ENCODE measurements around the gene DIP2C. TPM values are rescaled to one million over a fixed set of nuclear protein-coding genes. Genes with fewer than 3 reads are reported as not detected.
"Not testable (repeated sequence)": the region's sequence is repeated elsewhere in the genome, so short reads cannot be mapped to it uniquely, and the experiment has no call there.

Gene DIP2C
- total RNA-seq, 1 donor from 2014 or later, result 5.1 TPM

- no peak for DNase-seq (ENCODE audit: low read depth, low spot score)
Observed at GRCh38 chr10:452512-453426, 236.7 kb downstream of the DIP2C start.

DNA sequence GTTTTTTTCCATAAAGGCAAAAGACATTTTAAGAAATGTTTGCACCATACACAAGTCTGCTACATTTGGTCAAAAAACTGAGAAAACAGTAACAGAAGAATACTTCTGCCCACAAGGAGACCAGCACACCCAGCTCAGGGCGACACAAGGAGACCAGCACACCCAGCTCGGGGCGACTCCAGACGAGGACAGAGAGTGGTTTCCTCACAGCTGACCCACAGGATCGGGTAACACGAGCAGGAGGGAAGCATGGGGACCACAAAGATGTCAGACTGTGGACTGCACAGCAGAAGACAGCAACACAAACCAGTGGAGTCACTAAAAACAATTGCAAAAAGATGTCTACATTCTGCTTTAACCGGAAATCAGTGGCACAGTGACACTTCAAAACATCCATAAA, 237.6 kb downstream of the DIP2C start:
- no peak for DNase-seq (ENCODE audit: low read depth, low spot score)

- DNase-seq (ENCODE audit: low read depth, low spot score), result no peak
Observed at GRCh38 chr10:451021-451471, 238.4 kb downstream of the DIP2C start.

DNA sequence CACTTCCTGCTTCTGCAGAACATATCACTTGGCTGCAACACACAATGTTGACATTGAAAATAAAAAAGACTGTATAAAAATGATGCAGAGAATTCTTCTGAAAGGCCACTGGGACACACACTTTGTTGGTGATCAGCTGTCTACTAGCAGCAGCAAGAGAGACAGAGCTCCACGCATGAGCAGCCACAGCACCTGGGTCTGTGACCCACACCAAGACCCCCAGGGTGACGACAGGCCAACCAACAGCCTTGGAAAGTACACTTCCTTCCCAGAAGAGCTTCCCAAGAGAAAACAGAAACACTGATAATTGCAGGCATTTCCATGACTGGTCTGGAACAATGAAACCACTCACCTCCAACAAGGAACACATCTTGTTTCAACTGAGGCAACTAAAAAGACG, 239.0 kb downstream of the DIP2C start:
- no peak for DNase-seq (ENCODE audit: low read depth, low spot score)

DNA sequence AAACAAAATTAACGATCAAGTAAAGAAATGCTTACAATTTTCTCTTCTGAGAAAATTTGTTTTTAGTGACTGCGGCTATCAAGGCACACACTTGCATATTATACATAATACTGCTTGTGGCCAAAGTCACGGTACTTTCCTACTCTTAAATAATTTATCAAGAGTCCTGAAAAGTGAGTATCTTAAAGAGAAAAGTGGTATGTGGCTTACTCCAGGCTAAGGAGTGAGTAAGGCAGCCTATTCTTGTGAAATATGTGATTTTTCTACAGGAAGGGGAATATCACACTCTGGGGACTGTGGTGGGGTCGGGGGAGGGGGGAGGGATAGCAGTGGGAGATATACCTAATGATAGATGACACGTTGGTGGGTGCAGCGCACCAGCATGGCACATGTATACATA, 240.1 kb downstream of the DIP2C start:
- DNase-seq (ENCODE audit: low read depth, low spot score), result not testable (repeated sequence)

DNA sequence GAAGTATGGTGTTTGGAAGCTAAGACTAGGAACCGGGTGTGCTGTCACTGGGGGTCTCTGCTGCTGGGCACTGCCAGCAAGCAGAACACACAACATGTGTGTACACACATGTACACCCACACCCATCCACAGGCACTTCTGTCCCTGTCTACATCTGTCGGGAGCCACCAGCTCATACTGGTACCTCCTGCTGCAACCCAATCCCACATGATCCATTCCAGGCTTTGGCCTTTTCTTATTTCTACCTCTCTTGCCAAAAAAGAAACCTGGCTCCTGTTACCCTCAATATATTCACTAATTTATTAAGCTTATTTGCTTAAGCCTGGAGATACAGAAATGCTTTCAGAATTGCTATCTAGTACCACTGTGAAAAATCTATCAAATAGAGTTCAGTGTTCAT, 246.0 kb downstream of the DIP2C start:
- no peak for DNase-seq (ENCODE audit: low read depth, low spot score)

DNA sequence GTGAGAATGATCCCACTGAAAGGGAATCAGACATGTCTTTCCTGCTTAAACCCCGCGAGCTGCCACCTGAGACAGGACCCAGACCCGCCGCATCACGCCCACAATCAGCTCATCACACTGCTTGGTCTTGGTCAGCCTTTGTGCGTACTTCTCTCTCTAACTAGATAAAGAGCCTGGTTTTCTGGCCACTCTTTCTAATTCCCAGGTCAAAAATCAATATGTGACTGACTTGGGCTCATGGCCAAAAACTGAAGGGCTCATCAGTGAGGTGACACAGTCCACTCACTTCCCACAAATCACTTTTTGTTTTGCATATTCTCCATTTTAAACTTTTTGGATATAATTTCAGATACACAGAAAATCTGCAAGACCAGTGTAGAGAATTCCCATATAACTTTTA, 247.3 kb downstream of the DIP2C start:
- no peak for DNase-seq (ENCODE audit: low read depth, low spot score)

DNA sequence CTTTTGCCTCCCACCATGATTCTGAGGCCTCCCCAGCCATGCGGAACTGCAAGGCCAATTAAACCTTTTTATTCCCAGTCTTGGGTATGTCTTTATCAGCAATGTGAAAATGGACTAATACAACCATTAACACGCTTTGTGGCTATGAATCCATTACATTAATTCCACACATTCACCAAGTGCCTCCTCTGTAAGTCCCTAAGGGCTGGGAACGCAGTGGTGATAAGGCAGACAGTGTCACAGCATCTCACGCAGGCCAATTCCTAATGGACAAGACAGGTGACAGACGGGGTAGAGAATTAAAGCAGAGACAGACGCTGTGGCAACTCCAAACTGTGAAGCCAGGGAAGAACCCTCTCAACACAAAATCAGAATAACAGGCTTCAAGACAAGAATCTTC, 247.8 kb downstream of the DIP2C start:
- no peak for DNase-seq (ENCODE audit: low read depth, low spot score)

GRCh38 chr10:440127-440526, 249.3 kb downstream of the DIP2C start:
- DNase-seq (ENCODE audit: low read depth, low spot score), result no peak

DNA sequence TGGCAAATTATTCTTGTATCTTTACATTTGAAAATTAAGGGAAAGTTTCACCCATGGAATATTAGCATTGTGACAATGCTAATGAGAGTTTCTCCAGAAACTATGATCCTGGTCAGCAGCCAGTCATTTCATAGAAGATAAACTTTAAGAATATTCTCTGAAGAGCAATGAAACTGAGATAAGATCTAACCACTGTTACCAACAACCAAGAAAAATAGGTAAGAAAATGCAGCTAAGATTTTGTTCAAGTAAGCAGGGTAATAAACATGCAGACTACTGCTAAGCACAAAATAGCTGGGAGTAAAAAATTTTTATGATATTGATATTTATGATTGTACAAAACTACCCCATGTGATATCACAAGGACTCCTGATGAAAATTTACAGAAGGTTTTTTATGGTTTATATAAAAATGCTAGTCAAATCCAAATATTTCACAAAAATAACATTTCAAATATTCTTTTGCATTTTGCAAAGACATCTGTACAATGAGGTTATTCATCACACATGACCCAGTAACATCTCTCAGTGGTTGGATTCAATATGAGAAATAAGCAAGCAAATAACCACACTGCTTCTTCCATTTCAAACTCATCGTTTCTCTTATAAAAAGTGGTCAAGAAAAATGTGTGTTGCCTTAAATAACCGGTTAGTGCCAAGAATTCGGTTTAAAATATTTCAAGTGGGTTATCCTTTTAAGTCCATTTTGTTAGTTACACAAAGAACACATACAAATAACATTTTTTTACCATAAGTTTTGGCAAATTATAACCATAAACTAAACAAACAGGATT, 251.6 kb downstream of the DIP2C start:
- DNase-seq (ENCODE audit: low read depth, low spot score), result no peak

DNA sequence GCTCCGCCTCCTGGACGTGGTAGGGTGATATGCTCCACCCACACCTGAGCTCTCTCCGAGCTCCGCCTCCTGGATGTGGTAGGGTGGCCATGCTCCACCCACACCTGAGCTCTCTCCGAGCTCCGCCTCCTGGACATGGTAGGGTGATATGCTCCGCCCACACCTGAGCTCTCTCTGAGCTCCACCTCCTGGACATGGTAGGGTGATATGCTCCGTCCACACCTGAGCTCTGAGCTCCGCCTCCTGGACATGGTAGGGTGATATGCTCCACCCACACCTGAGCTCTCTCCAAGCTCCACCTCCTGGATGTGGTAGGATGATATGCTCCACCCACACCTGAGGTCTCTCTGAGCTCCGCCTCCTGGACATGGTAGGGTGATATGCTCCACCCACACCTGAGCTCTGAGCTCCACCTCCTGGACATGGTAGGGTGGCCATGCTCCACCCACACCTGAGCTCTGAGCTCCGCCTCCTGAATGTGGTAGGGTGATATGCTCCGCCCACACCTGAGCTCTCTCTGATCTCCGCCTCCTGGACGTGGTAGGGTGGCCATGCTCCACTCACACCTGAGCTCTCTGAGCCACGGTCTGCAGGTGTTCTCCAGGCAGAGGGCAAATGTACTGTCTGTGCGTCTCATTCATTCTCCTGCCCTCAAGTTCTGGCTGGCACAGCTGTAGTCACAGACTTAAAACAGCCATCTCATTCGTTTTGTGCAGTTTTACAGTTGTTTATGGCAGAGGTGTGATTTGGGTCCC, 252.4 kb downstream of the DIP2C start:
- no peak for DNase-seq (ENCODE audit: low read depth, low spot score)

GRCh38 chr10:436013-436697, 253.3 kb downstream of the DIP2C start:
- DNase-seq (ENCODE audit: low read depth, low spot score), result no peak

DNA sequence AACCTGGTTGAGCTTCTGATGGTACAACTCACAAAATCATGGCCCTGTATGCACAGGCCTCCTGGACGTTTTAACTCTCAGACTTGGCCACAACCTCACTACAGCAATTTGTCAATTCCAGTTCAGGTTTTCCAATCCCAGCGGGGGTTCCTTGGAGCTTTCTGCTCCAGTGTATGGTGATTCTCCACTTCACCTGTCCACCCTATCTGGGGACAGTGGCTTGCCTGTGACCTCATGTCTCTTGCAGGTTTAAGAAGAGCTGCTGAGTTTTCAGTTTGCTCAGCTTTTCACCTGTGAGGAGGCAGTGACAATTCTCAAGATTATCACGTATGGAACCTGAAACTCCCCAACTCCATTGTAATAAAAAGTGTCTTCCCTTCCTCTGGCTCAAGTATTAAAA, 254.1 kb downstream of the DIP2C start:
- DNase-seq (ENCODE audit: low read depth, low spot score), result no peak

- DNase-seq (ENCODE audit: low read depth, low spot score), result no peak
Observed at GRCh38 chr10:429696-430095, 259.8 kb downstream of the DIP2C start.

GRCh38 chr10:427761-428519, 261.5 kb downstream of the DIP2C start:
- DNase-seq (ENCODE audit: low read depth, low spot score), result no peak

DNA sequence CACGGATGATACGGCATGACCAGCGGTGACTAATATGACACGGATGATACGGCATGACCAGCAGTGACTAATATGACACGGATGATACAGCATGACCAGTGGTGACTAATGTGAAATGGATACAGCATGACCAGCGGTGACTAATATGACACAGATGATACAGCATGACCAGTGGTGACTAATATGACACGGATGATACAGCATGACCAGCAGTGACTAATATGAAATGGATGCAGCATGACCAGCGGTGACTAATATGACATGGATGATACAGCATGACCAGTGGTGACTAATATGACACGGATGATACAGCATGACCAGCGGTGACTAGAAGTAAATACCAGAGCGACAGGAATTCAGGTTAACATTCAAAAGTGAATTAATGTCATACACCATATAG, 264.1 kb downstream of the DIP2C start:
- not testable (repeated sequence) for DNase-seq (ENCODE audit: low read depth, low spot score)

DNA sequence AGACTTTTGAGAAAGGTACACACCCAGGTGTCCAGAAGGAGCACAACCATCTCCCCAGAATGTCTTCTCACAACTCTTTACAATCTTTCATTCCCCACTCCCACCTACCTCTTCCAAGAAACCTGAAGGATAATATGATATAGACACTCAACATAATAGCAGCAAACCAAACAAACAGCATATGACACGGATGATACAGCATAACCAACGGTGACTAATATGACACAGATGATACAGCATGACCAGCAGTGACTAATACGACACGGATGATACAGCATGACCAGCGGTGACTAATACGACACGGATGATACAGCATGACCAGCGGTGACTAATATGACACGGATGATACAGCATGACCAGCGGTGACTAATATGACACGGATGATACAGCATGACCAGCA, 264.7 kb downstream of the DIP2C start:
- DNase-seq (ENCODE audit: low read depth, low spot score), result not testable (repeated sequence)

- DNase-seq (ENCODE audit: low read depth, low spot score), result no peak
Observed at GRCh38 chr10:423178-423577, 266.3 kb downstream of the DIP2C start.

GRCh38 chr10:422675-423074, 266.8 kb downstream of the DIP2C start:
- DNase-seq (ENCODE audit: low read depth, low spot score), result no peak

- no peak for DNase-seq (ENCODE audit: low read depth, low spot score)
Observed at GRCh38 chr10:422241-422640, 267.2 kb downstream of the DIP2C start.

Measured in pulmonary artery endothelial cell (primary cell).